Measurements from ENCODE around the gene PLA2G4A. TPM values are rescaled to one million over a fixed set of nuclear protein-coding genes. Genes with fewer than 3 reads are reported as not detected.

Gene PLA2G4A
- total RNA-seq, 1 experiment from 2014 or later: 0.39 TPM

GRCh38 chr1:186837806-186838205 is 9.1 kb downstream of the PLA2G4A start:
- Histone ChIP-seq H3K4me1 (ENCODE audit: insufficient read depth, low read length) (no peaks in the 10 kb centered on the region), H3K79me1 (ENCODE audit: insufficient read depth, low read depth, low read length, poor library complexity, severe bottlenecking) (no peaks in the 10 kb centered on the region), H2AFZ (ENCODE audit: low read length) (no peak overlapping the region), H2BK12ac (ENCODE audit: insufficient read length, low read depth, low read length) (no peak overlapping the region), H3K56ac (ENCODE audit: insufficient read length, low read depth, low read length) (no peak overlapping the region), H3K18ac (ENCODE audit: insufficient read length, low read depth, low read length) (no peak overlapping the region), H4K8ac (replicated peaks; ENCODE audit: insufficient read length, low read depth, low read length) (no peak overlapping the region), H3K9me3 (ENCODE audit: control insufficient read depth, low read depth, low read length) (no peaks in the 10 kb centered on the region), H3K27me3 (ENCODE audit: insufficient read depth, low read length) (no peaks in the 10 kb centered on the region), H3K14ac (ENCODE audit: insufficient read depth, low read length) (no peak overlapping the region), H2BK20ac (ENCODE audit: low read depth, low read length, poor library complexity, severe bottlenecking) (no peak overlapping the region), H4K20me1 (ENCODE audit: control insufficient read depth, insufficient read depth, insufficient read length) (no peaks in the 10 kb centered on the region), H4K5ac (ENCODE audit: insufficient read length, low read depth, low read length) (no peak overlapping the region), H4K91ac (ENCODE audit: insufficient read length, low read depth, low read length) (no peak overlapping the region), H3K23me2 (ENCODE audit: insufficient read length, low read depth, low read length, poor library complexity, severe bottlenecking) (no peaks in the 10 kb centered on the region), H3T11ph (ENCODE audit: low read length) (no peak overlapping the region), H3K4me2 (ENCODE audit: insufficient read depth, insufficient read length, low read length) (no peak overlapping the region), H2BK120ac (ENCODE audit: low read depth, low read length, poor library complexity, severe bottlenecking) (no peak overlapping the region), H3K27ac (ENCODE audit: insufficient read length, low read depth, low read length) (no peak overlapping the region), H3K9ac (ENCODE audit: extremely low read depth, insufficient read length, low read length) (no peak overlapping the region), H2BK15ac (ENCODE audit: low read depth, low read length) (no peak overlapping the region), H2BK5ac (ENCODE audit: insufficient read length, low read length) (no peak overlapping the region), H3K23ac (ENCODE audit: insufficient read length, low read depth, low read length) (no peak overlapping the region), H2AK5ac (ENCODE audit: insufficient read length, low read length) (no peak overlapping the region), H3K4ac (ENCODE audit: low read depth, low read length) (no peak overlapping the region), H3K79me2 (ENCODE audit: insufficient read depth, low read length) (0 out of 2 replicates have a peak, but pooled peaks cover 2% of the 10 kb centered on the region)
- Mint-ChIP-seq H3K4me1 (no peaks in the 10 kb centered on the region; a peak in 1 of 4 replicates), H3K27me3 (ENCODE audit: low read depth) (no peaks in the 10 kb centered on the region), H3K4me3 (no peak overlapping the region), H3K9me3 (no peaks in the 10 kb centered on the region), H3K27ac (0 out of 7 replicates have a peak overlapping the region, but pooled peaks of 1 of the 3 experiments have one; percentile 10), H3K36me3 (ENCODE audit: insufficient read depth in 1 of 3, low read depth in 3 of 3) (no peaks in the 10 kb centered on the region; a peak in 1 of 7 replicates)
- no peak for DNase-seq
- no peak for TF ChIP-seq CTCF (conservative IDR thresholded peaks at IDR 0.05)
- no CpG with 5 or more reads among the region's 4 CpGs for WGBS (ENCODE audit: extremely low coverage, insufficient read length, low lambda C conversion rate)
